HL-60/S4 treated with retinoic acid at 250 ng/mL for 4 days and 3 days (cell line): Measurements from ENCODE around the gene HLA-DPA1.

Experiments
- in situ Hi-C: fragments of 300-500 bp; cut with MboI; formaldehyde crosslinking; loops from 2 replicates; pipeline ENCODE4 v1.7.0; 2022; ENCODE audit warnings: low sequenced_read_pairs

HLA-DPA1 gene

GRCh38 chr6:33088931-33089620 is 15.6 kb upstream of the HLA-DPA1 start:
- in situ Hi-C loops, result no loop called here

DNA sequence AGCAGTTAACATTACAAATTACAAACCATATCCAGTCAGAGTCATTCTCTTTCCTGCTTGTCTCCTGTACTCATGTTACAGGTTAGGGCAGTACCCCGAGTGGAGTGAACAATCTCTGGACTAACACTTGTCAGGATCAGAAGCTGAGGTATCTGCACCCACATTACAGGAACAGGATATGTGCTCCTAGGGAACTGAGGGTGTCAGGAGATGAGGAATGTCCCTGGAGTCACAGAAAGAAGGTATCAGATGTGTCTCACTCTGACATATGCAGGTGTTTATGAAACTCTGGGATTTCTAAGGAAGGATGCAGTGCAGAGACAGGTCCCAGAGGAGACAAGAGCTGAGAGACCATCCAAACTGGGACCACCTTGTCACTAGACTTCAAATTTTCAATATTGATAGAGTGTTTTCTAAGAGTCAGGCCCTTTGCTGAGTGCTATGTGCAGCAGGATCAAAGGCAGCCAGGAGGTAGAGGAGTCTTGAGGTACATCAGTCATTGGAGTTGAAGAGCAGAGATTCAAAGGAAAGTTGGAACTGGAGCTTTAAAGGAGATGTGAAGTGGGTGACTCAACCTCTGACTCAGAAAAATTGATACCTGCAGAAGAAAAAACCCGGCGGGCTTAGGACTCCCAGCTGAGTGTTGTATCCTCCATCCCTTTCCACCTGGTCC is 14.9 kb upstream of the HLA-DPA1 start:
- in situ Hi-C loops, result no loop called here

DNA sequence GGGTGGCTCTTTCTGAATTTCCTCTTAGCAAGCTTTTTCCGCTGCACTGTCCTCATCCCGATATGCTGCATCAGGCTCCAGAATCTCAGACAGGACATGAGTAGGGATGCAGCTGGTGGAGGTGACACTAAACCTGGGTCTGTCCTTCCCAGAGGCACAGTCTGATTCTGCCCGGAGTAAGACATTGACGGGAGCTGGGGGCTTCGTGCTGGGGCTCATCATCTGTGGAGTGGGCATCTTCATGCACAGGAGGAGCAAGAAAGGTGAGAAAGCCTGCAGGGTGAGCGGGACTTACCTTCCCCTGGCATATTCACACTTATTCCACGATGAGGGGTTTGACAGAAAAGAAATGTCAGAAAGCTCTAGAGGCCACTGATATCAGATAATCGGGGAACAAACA is 12.2 kb upstream of the HLA-DPA1 start:
- in situ Hi-C loops, result no loop called here

DNA sequence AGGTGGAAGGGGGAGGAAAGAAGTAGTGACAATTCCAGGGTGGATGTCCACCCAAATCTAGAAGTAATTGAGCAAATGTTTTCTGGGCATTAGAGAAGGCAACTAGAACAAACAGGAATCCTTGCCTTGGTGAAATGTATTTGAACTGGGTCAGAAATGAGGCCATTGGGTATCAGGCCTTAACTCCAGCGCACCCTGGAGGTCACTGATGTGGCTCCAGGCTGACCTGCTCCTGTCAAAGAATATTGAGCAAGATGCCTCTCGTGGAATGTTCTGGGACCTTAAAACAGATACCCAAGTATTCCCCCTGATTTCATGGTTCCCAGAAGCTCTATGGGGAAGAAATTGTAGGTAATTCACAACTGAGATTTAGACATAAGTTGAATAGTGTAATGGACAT is 9.3 kb upstream of the HLA-DPA1 start:
- in situ Hi-C loops, result no loop called here

GRCh38 chr6:33081098-33081824 is 7.8 kb upstream of the HLA-DPA1 start:
- in situ Hi-C loops, result no loop called here

GRCh38 chr6:33080127-33081089 is 7.0 kb upstream of the HLA-DPA1 start:
- in situ Hi-C loops, result no loop called here

DNA sequence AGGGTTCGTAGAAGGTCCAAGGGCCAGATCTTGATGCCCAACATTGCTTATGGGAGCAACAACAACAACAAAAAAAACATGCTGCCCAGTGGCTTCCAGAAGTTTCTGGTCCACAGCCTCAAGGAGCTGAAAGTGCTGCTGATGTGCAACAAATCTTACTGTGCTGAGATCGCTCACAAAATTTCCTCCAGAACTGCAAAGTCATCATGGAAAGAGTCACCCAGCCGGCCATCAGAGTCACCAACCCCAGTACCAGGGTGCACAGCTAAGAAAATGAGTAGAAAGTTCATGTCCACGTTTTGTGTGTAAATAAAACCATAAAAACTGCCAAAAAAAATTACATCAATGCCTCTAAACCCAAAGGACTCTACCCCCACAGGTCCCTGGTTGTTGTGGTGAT is 6.1 kb upstream of the HLA-DPA1 start:
- in situ Hi-C loops, result no loop called here

DNA sequence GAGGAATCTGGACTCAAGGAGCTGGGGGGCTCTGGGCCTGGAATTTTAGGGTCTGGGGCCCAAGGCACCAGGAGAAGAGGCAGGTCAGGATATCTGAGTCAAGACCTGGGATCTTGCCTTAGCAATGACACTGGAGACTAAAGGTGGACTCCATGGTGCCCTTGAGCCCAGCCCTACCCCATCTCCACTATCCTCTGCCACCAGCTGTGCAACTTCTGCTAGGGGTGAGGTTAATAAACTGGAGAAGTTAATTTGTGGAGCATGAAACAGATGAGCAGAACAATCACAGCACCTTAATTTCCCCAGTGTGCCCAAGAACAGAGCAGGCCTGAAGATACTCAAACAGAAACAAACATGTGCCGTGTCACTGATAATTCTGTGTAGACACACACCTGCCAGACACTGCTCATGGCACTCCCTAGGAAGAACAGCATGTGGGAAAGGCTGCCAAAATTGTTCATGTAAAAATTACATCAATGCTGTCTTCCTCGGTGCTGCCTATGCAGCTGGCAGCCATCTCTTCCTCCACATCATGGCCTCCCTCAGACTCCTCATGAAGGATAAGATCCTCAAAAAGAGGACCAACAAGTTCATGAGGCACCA is 5.6 kb upstream of the HLA-DPA1 start:
- in situ Hi-C loops, result no loop called here

DNA sequence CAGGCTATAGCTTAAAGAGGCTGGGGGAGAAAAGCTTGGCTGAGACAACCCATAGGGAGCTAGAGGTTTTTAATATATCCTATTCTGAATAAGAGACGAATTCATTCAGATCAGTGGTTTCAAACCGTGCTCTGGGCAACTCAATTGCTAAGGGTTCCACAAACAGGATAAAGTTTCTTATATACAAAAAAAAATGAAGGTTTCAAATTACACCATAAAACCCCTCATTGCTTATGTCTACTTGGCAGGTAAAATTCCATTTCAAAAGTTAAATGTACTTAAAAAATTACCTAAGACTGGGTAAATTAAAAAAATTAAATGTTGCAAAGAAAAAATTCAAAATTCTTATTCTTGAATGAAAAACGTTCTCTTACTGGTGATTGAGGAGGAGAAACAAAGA is 5.0 kb upstream of the HLA-DPA1 start:
- in situ Hi-C loops, result no loop called here

GRCh38 chr6:33077908-33078307 is 4.5 kb upstream of the HLA-DPA1 start:
- in situ Hi-C loops, result no loop called here

- in situ Hi-C loops, result no loop called here
Measured at GRCh38 chr6:33076406-33076934, 3.0 kb upstream of the HLA-DPA1 start.

GRCh38 chr6:33075568-33076405 is 2.3 kb upstream of the HLA-DPA1 start, which contains the start of gene HLA-DPB1:
Gene HLA-DPB1, plus strand, starts transcription at chr6:33075990. Its CDS starts 52 bp downstream, at chr6:33076042.
- in situ Hi-C loops, result no loop called here

DNA sequence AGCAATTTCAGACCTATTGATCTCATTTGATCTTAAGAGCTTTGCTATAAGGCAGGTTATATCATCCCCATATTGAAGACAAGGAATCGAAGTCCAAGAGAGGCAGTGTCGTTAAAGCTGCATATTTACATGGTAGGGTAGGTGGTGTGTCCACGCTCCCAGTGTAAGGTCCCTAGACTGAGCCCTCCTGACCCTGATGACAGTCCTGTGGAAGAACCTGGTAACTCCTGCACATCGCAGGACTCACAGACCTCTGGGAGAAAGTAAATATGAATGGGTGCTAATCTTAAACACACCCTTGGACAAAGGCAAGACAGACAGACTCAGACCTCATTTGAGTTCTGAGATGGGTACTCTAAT is 1.7 kb upstream of the HLA-DPA1 start:
- in situ Hi-C loops, result no loop called here

- in situ Hi-C loops, result no loop called here
Measured at GRCh38 chr6:33072508-33073100, 845 bp downstream of the HLA-DPA1 start.

DNA sequence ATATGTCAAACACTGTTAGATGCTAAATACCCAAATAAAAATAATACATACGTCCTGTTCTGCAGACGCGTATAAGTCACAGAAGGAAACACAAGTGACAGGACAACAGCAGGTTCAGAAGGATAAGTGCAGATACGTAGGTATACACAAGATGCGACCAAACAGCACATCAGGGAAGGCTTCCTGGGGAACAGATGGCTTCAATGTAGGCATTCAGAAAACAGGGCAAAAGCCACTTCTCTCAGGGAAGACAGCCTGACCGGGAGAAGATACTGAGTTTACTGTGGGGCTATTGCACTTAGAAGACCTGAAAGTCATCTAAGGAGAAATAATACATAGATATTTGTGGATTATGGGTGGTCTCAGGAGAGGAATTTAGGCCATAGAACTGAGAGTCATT is 1.9 kb downstream of the HLA-DPA1 start:
- in situ Hi-C loops, result no loop called here

DNA sequence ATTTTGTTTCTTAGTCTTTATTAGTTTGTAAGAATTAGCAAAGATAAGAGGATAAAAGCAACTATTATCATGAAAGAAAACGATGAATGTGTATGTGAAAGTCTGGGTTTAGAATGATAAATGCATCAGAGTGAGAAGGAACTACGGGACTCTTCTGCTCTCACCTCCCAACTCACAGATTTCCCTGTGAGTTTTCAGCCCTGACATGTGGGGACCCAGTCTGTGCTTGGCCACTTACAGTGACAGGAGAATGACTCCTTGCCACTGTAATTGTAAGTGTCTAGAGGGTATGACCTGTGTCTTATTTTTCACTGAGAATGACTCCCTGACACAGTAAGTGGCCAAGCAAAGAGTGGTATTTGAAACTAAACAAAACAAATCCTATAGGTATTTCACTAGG is 2.5 kb downstream of the HLA-DPA1 start:
- in situ Hi-C loops, result no loop called here

- in situ Hi-C loops, result no loop called here
Measured at GRCh38 chr6:33069021-33069738, 4.3 kb downstream of the HLA-DPA1 start.

DNA sequence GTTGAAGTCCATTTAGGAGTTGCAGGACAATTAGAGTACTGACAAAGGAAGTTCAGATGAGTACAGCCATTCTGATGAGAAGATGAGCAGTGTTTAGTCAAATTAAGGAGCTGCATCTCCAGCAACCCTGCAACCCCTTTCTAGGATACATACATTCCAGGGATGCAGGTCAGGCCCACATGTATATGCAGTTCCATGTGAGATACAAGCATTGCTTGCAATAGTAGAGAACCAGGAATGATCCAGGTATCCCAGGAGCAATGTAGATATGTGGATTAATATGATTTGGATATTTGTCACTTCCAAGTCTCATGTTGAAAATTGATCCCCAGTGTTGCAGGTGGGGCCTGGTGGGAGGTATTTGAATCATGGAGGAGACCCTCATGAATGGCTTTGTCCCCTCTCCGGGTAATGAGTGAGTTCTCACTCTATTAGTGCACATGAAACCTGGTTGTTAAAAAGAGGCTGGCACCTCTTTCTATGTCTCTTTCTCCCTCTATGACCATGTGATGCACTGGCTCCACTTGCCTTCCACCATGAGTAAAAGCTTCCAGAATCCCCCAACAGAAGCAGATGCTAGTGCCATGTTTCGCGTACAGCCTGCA is 6.4 kb downstream of the HLA-DPA1 start:
- in situ Hi-C loops, result no loop called here
